Measurements from ENCODE around the gene PDCD11.
"Not testable (repeated sequence)": the region's sequence is repeated elsewhere in the genome, so short reads cannot be mapped to it uniquely, and the experiment has no call there.

PDCD11 gene

GRCh38 chr10:103475437-103475836 is 79.0 kb downstream of the PDCD11 start:
- DNase-seq = no peak

GRCh38 chr10:103476046-103476768 is 79.8 kb downstream of the PDCD11 start:
- DNase-seq = no peak

GRCh38 chr10:103478671-103479070 is 82.2 kb downstream of the PDCD11 start:
- no peak for DNase-seq

- DNase-seq = no peak
These were observed 82.7 kb downstream of the PDCD11 start, which contains the start of gene CALHM3 for GRCh38 chr10:103479135-103479534. CALHM3 (minus strand) TSS chr10:103479240; CDS start chr10:103479032, 208 bp downstream.

- DNase-seq = no peak
These were observed 84.1 kb downstream of the PDCD11 start for GRCh38 chr10:103480521-103480920.

GRCh38 chr10:103481974-103482531 is 85.6 kb downstream of the PDCD11 start:
- peak; percentile 6 to 71 (median 61) for DNase-seq

- DNase-seq = not testable (repeated sequence)
These were observed 90.4 kb downstream of the PDCD11 start for GRCh38 chr10:103486635-103487409.

- DNase-seq = no peak
These were observed 90.9 kb downstream of the PDCD11 start for GRCh38 chr10:103487410-103487708.

GRCh38 chr10:103490986-103491314 is 94.5 kb downstream of the PDCD11 start:
- DNase-seq = no peak

GRCh38 chr10:103491729-103492364 is 95.4 kb downstream of the PDCD11 start:
- peak in 2 of 3 experiments; percentile 9 to 30 for DNase-seq

GRCh38 chr10:103492655-103493261 is 96.3 kb downstream of the PDCD11 start:
- no peak for DNase-seq

- DNase-seq = peak; percentile 47 to 69 (median 55)
These were observed 97.0 kb downstream of the PDCD11 start, which contains the start of gene NEURL1 for GRCh38 chr10:103493362-103493915. NEURL1 (plus strand) TSS chr10:103493705; CDS start chr10:103494388, 683 bp downstream.

GRCh38 chr10:103493916-103494877 is 97.8 kb downstream of the PDCD11 start:
- DNase-seq = peak in 2 of 3 experiments; percentile 55 to 70

GRCh38 chr10:103495321-103495720 is 98.9 kb downstream of the PDCD11 start:
- DNase-seq = no peak
